ENCODE measurements around the gene RSPH3. TPM values are rescaled to one million over a fixed set of nuclear protein-coding genes. Genes with fewer than 3 reads are reported as not detected.
A peak's percentile ranks its signal among the peaks of the same experiment; 100 is the strongest.

The RSPH3 gene
- total RNA-seq, 4 donors from 2014 or later: 10.1 to 13.6 (median 13.1) TPM

GRCh38 chr6:159043251-159043650 lies 43.2 kb upstream of the RSPH3 start:
- no peak for DNase-seq (ENCODE audit: low spot score in 2 of 2)
- peaks cover 29% of the 10 kb centered on the region for H3K4me1 ChIP-seq
- peaks cover 3% of the 10 kb centered on the region for H3K36me3 ChIP-seq
- H3K4me3 ChIP-seq: peak overlapping the region; percentile 37
- 60% methylated on average over 6 of the region's 6 CpGs for WGBS
- H3K27me3 ChIP-seq: no peaks in the 10 kb centered on the region
- TF ChIP-seq POLR2A (IDR thresholded peaks at IDR 0.05) (no peak), CTCF (IDR thresholded peaks at IDR 0.05) (no peak), POLR2AphosphoS5 (IDR thresholded peaks at IDR 0.05) (no peak), EP300 (IDR thresholded peaks at IDR 0.05) (no peak)
- H3K27ac ChIP-seq: no peak overlapping the region
- H3K9me3 ChIP-seq: no peaks in the 10 kb centered on the region

GRCh38 chr6:159042826-159043181 lies 42.8 kb upstream of the RSPH3 start:
- no peak for DNase-seq (ENCODE audit: low spot score in 2 of 2)
- no peak overlapping the region for H3K27ac ChIP-seq
- peaks cover 30% of the 10 kb centered on the region for H3K4me1 ChIP-seq
- no peaks in the 10 kb centered on the region for H3K27me3 ChIP-seq
- H3K36me3 ChIP-seq: peaks cover 3% of the 10 kb centered on the region
- H3K4me3 ChIP-seq: peak overlapping the region; percentile 37
- no peaks in the 10 kb centered on the region for H3K9me3 ChIP-seq
- TF ChIP-seq POLR2A (IDR thresholded peaks at IDR 0.05): no peak
- TF ChIP-seq CTCF (IDR thresholded peaks at IDR 0.05): no peak
- no peak for TF ChIP-seq EP300 (IDR thresholded peaks at IDR 0.05)
- TF ChIP-seq POLR2AphosphoS5 (IDR thresholded peaks at IDR 0.05): no peak
- 19% methylated on average over 5 of the region's 5 CpGs for whole genome bisulfite sequencing

- H3K9me3 ChIP-seq: no peaks in the 10 kb centered on the region
- WGBS: 55% methylated on average over 14 of the region's 14 CpGs
- no peak for DNase-seq (ENCODE audit: low spot score in 2 of 2)
- peaks cover 30% of the 10 kb centered on the region for H3K4me1 ChIP-seq
- peaks cover 3% of the 10 kb centered on the region for H3K36me3 ChIP-seq
- peak overlapping the region; percentile 37 for H3K4me3 ChIP-seq
- peak overlapping the region; percentile 57 for H3K27ac ChIP-seq
- no peaks in the 10 kb centered on the region for H3K27me3 ChIP-seq
- no peak for TF ChIP-seq EP300 (IDR thresholded peaks at IDR 0.05)
- peak; percentile 71 to 88 for TF ChIP-seq CTCF (IDR thresholded peaks at IDR 0.05)
These were observed 42.2 kb upstream of the RSPH3 start for GRCh38 chr6:159042003-159042825.

- H3K27ac ChIP-seq: no peak overlapping the region
- TF ChIP-seq EP300 (IDR thresholded peaks at IDR 0.05): no peak
- no peak for TF ChIP-seq POLR2AphosphoS5 (IDR thresholded peaks at IDR 0.05)
These were observed 41.2 kb upstream of the RSPH3 start for GRCh38 chr6:159041181-159041580.

GRCh38 chr6:159039885-159040258 lies 39.9 kb upstream of the RSPH3 start:
- H3K4me1 ChIP-seq: peaks cover 30% of the 10 kb centered on the region
- no peak overlapping the region for H3K4me3 ChIP-seq
- WGBS: 77% methylated on average over 1 of the region's 1 CpG
- no peak overlapping the region for H3K27ac ChIP-seq
- DNase-seq (ENCODE audit: low spot score in 2 of 2): no peak
- no peaks in the 10 kb centered on the region for H3K27me3 ChIP-seq
- TF ChIP-seq POLR2AphosphoS5 (IDR thresholded peaks at IDR 0.05): no peak
- TF ChIP-seq POLR2A (IDR thresholded peaks at IDR 0.05): no peak
- TF ChIP-seq CTCF (IDR thresholded peaks at IDR 0.05): no peak
- TF ChIP-seq EP300 (IDR thresholded peaks at IDR 0.05): no peak
- peaks cover 11% of the 10 kb centered on the region for H3K36me3 ChIP-seq
- H3K9me3 ChIP-seq: no peaks in the 10 kb centered on the region

More at GRCh38 chr6:159041181-159041580, 41.2 kb upstream of the RSPH3 start:
- no peaks in the 10 kb centered on the region for H3K27me3 ChIP-seq
- peaks cover 5% of the 10 kb centered on the region for H3K36me3 ChIP-seq
- peaks cover 30% of the 10 kb centered on the region for H3K4me1 ChIP-seq
- H3K9me3 ChIP-seq: no peaks in the 10 kb centered on the region
- DNase-seq (ENCODE audit: low spot score in 2 of 2): no peak
- WGBS: 84% methylated on average over 7 of the region's 7 CpGs
- no peak overlapping the region for H3K4me3 ChIP-seq

Measured in suprapubic skin (tissue), 4 donors.